K562 (cell line): ENCODE data around the gene WDR91. TPM values are rescaled to one million over a fixed set of nuclear protein-coding genes. Genes with fewer than 3 reads are reported as not detected.

ENCODE experiments used
- BACH1 ChIP-seq: fragments of 200-800 bp; sonication (Bioruptor generic); IDR thresholded peaks from 2 replicates; pipeline ENCODE4 v1.6.1; 2016; ENCODE audit warnings: missing genetic modification characterization, missing compliant biosample characterization
- CBX8 ChIP-seq: fragments of 200-600 bp; sonication (generic); IDR thresholded peaks from 2 replicates; pipeline ENCODE4 v1.6.1; 2012; ENCODE audit warnings: borderline replicate concordance, mixed run types, low read depth, mild to moderate bottlenecking, moderate library complexity, mixed read lengths, low read length, control low read depth, inconsistent platforms; ENCODE audit not compliant: poor library complexity, severe bottlenecking; ENCODE audit errors: extremely low read depth
- CCAR2 ChIP-seq: fragments of 200-400 bp; formaldehyde crosslinking; IDR thresholded peaks from 2 replicates; pipeline ENCODE4 v1.6.1; 2017; ENCODE audit warnings: mild to moderate bottlenecking, low read depth, low read length
- CEBPG ChIP-seq, 3 experiments: fragments of 200-800 bp in 1 of 3; sonication (Bioruptor generic) in 1 of 3; sonication (generic) in 1 of 3; formaldehyde crosslinking in 1 of 3; IDR thresholded peaks in 2 of 3; conservative IDR thresholded peaks in 1 of 3; 2 replicates each; pipeline versions ENCODE4 v1.6.1 to v1.8.0; 2016 to 2022; ENCODE audit warnings: missing compliant biosample characterization in 2 of 3, missing genetic modification characterization in 2 of 3, mild to moderate bottlenecking in 1 of 3, missing genetic modification reagents in 1 of 3
- CHAMP1 ChIP-seq: fragments of 450-650 bp; IDR thresholded peaks from 2 replicates; pipeline ENCODE4 v1.6.1; 2016; ENCODE audit warnings: mild to moderate bottlenecking
- CREB1 ChIP-seq, 2 experiments: sonication (generic) in 1 of 2; formaldehyde crosslinking in 1 of 2; IDR thresholded peaks; 2 replicates each; pipeline versions ENCODE4 v1.6.1 to v1.8.0; 2012 to 2022; ENCODE audit warnings: inconsistent platforms in 1 of 2, mild to moderate bottlenecking in 1 of 2, missing genetic modification reagents in 1 of 2, moderate library complexity in 1 of 2
- DNMT1 ChIP-seq: fragments of 450-650 bp; IDR thresholded peaks from 2 replicates; pipeline ENCODE4 v1.6.1; 2016; ENCODE audit warnings: antibody characterized with exemption, mild to moderate bottlenecking
- GMEB1 ChIP-seq: fragments of 250-450 bp; sonication (Bioruptor Pico); IDR thresholded peaks from 2 replicates; pipeline ENCODE4 v1.4.0; 2020; ENCODE audit warnings: mild to moderate bottlenecking
- JUND ChIP-seq, 2 experiments: IDR thresholded peaks; 2 replicates in 1 of 2; 3 replicates in 1 of 2; pipeline ENCODE4 v1.6.1; 2011; ENCODE audit warnings: borderline replicate concordance in 2 of 2, low read depth in 2 of 2, low read length in 2 of 2, improper control_type of control experiment in 1 of 2, missing biosample characterization in 1 of 2, missing genetic modification characterization in 1 of 2, missing genetic modification reagents in 1 of 2
- KHSRP ChIP-seq: fragments of 450-650 bp; IDR thresholded peaks from 2 replicates; pipeline ENCODE4 v1.6.1; 2017
- NR4A1 ChIP-seq, 2 experiments: fragments of 250-450 bp in 1 of 2; fragments of 450-650 bp in 1 of 2; sonication (Bioruptor Pico) in 1 of 2; IDR thresholded peaks; 2 replicates each; pipeline versions ENCODE4 v1.4.0 to v1.6.1; 2016 to 2020; ENCODE audit warnings: mild to moderate bottlenecking in 2 of 2, missing compliant biosample characterization in 1 of 2, missing genetic modification characterization in 1 of 2, moderate library complexity in 1 of 2
- TBL1XR1 ChIP-seq, 2 experiments: IDR thresholded peaks; 2 replicates each; pipeline ENCODE4 v1.6.1; 2012; ENCODE audit warnings: improper control_type of control experiment in 2 of 2, low read length in 2 of 2, mild to moderate bottlenecking in 1 of 2
- ZNF316 ChIP-seq: fragments of 450-650 bp; IDR thresholded peaks from 2 replicates; pipeline ENCODE4 v1.6.1; 2016
- ZNF696 ChIP-seq: fragments of 250-450 bp; sonication (Bioruptor Pico); conservative IDR thresholded peaks from 2 replicates; pipeline ENCODE4 v1.4.0; 2020; ENCODE audit warnings: mild to moderate bottlenecking, moderate library complexity
- polyA plus RNA-seq, 8 experiments: library from polyadenylated mRNA; depleted of rRNA in 4 of 8; stranded (reverse) in 5 of 8; unstranded in 3 of 8; fragments of >200 nt; fragmentation: Nextera tagmentation in 2 of 8; fragmentation: Illumina TruSeq in 1 of 8; extraction: Ambion mirVana in 2 of 8; extraction: Trizol in 1 of 8; gene quantifications; 2 replicates each; pipeline versions ENCODE4 v1.2.1 to v1.2.3, GENCODE V29; 2011 to 2014; ENCODE audit warnings: inconsistent platforms in 1 of 8, missing spikeins in 1 of 8
- total RNA-seq, 7 experiments: library from RNA; depleted of rRNA in 6 of 7; stranded (reverse); fragments of >200 nt in 6 of 7; fragmentation: Illumina TruSeq in 2 of 7; extraction: Trizol in 2 of 7; gene quantifications; 2 replicates each; pipeline versions ENCODE4 v1.2.1 to v1.2.3, GENCODE V29; 2011 to 2021; ENCODE audit warnings: low replicate concordance in 1 of 7
- TF ChIP-seq, protein P1 (sequence below): sonication (generic); formaldehyde crosslinking; IDR thresholded peaks from 2 replicates; pipeline ENCODE4 v1.5.0; 2020; ENCODE audit warnings: missing genetic modification reagents
- TF ChIP-seq, protein P2 (sequence below): fragments of 450-650 bp; formaldehyde crosslinking; IDR thresholded peaks from 2 replicates; pipeline ENCODE4 v1.4.0; 2022; ENCODE audit warnings: missing genetic modification characterization
- TF ChIP-seq, protein P3 (sequence below): fragments of 250-450 bp; sonication (Bioruptor Pico); IDR thresholded peaks from 2 replicates; pipeline ENCODE4 v1.8.0; 2021; ENCODE audit warnings: borderline replicate concordance, mild to moderate bottlenecking, moderate library complexity; ENCODE audit not compliant: poor library complexity, severe bottlenecking

The WDR91 gene
- total and polyA plus RNA-seq, 9 of the 15 experiments (the other 6 are each of a cell fraction or from before 2014, with no cell fraction given), result 1.9 to 18.2 (median 9.8) TPM

DNA sequence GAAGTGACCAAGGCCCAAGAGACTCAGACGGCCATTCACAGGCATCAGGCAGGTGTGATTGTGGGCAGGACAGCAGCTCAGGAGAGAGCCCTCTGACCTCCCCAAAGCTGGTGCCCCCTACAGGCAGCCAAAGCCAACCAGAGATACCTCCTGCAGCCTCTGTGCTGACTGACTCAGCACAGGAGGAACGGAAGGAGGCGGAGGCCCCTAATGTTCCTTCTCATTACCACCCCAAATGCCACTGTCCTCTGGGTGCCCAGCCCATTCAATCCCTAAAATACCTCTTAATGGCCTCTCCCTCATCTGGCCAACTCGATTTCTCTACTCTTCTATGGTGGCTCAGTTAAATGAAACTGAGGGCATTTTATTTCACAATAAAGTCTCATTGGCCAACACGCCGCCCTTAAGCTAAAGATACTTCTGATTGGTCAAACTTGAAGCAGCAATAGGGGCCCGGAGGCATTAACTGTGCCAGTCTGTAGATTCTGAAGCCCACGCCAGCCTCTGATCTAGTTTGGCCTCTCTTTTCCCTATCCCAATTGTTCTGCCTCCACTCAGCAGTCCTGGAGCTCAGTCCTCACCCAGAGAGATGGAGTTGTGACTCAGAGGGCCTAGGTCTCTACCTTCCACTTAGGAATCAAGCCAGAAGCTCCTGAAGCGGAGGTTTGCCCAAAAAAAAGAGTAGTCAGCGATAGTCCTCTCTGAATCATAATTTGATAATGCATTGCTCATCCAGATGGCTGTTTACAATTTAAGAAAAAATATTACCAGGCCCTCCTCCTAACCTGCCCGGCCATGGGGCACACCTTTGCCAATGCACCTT, 42.0 kb downstream of the WDR91 start (continued):
- TF ChIP-seq JUND (IDR thresholded peaks at IDR 0.05; ENCODE audit: borderline replicate concordance, low read depth, low read length) (peak; percentile 73), JUND (tag; IDR thresholded peaks at IDR 0.05; ENCODE audit: borderline replicate concordance, low read depth, low read length) (peak; percentile 46; the same call in 1 of the 3 replicates), CHAMP1 (0 out of 2 replicates have a peak, but pooled peaks have one; percentile 36), CCAR2 (no peak), ZNF316 (peak; percentile 72), KHSRP (no peak), CEBPG (CRISPR knock-in tag; IDR thresholded peaks at IDR 0.05) (no peak), CEBPG (tag; conservative IDR thresholded peaks at IDR 0.05 in 1 of 2, IDR thresholded peaks at IDR 0.05 in 1 of 2) (peak in 1 of 2 experiments; percentile 55; a peak in 2 of 4 replicates), ZNF696 (no peak), DNMT1 (no peak), CBX8 (no peak), TBL1XR1 (IDR thresholded peaks at IDR 0.05; ENCODE audit: low read length in 2 of 2) (peak in 1 of 2 experiments; percentile 53; a peak in 1 of 4 replicates), GMEB1 (no peak), NR4A1 (CRISPR knock-in tag; IDR thresholded peaks at IDR 0.05) (no peak), NR4A1 (tag; IDR thresholded peaks at IDR 0.05) (no peak), BACH1 (tag) (peak; percentile 17; the same call in 1 of the 2 replicates), CREB1 (IDR thresholded peaks at IDR 0.05) (no peak), CREB1 (CRISPR knock-in tag; IDR thresholded peaks at IDR 0.05) (no peak)
- TF ChIP-seq, protein P1, sequence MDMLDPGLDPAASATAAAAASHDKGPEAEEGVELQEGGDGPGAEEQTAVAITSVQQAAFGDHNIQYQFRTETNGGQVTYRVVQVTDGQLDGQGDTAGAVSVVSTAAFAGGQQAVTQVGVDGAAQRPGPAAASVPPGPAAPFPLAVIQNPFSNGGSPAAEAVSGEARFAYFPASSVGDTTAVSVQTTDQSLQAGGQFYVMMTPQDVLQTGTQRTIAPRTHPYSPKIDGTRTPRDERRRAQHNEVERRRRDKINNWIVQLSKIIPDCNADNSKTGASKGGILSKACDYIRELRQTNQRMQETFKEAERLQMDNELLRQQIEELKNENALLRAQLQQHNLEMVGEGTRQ, result no peak
- TF ChIP-seq, protein P2, sequence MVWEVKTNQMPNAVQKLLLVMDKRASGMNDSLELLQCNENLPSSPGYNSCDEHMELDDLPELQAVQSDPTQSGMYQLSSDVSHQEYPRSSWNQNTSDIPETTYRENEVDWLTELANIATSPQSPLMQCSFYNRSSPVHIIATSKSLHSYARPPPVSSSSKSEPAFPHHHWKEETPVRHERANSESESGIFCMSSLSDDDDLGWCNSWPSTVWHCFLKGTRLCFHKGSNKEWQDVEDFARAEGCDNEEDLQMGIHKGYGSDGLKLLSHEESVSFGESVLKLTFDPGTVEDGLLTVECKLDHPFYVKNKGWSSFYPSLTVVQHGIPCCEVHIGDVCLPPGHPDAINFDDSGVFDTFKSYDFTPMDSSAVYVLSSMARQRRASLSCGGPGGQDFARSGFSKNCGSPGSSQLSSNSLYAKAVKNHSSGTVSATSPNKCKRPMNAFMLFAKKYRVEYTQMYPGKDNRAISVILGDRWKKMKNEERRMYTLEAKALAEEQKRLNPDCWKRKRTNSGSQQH (CRISPR knock-in tag), result no peak
- TF ChIP-seq, protein P3, sequence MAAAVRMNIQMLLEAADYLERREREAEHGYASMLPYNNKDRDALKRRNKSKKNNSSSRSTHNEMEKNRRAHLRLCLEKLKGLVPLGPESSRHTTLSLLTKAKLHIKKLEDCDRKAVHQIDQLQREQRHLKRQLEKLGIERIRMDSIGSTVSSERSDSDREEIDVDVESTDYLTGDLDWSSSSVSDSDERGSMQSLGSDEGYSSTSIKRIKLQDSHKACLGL (CRISPR knock-in tag), result no peak
